Mesothelial cell of epicardium (in vitro differentiated cells): ENCODE data around the gene PLA2R1. TPM values are rescaled to one million over a fixed set of nuclear protein-coding genes. Genes with fewer than 3 reads are reported as not detected.
"Not testable (repeated sequence)": the region's sequence is repeated elsewhere in the genome, so short reads cannot be mapped to it uniquely, and the experiment has no call there.

Experiments used
- DNase-seq, 2 experiments: peaks; one replicate each; pipeline ENCODE4 v3.0.0; 2021; ENCODE audit warnings: low spot score in 2 of 2; ENCODE audit not compliant: unreplicated experiment in 2 of 2
- H3K27ac Mint-ChIP-seq: 2 replicates; pipeline ENCODE4 v1.8.0; 2021; ENCODE audit warnings: mixed read lengths
- H3K27me3 Mint-ChIP-seq: 2 replicates; pipeline ENCODE4 v1.8.0; 2021; ENCODE audit warnings: low read depth, mixed read lengths
- H3K36me3 Mint-ChIP-seq: 2 replicates; pipeline ENCODE4 v1.8.0; 2021; ENCODE audit warnings: mixed read lengths
- H3K4me1 Mint-ChIP-seq: 2 replicates; pipeline ENCODE4 v1.8.0; 2021; ENCODE audit warnings: mixed read lengths
- H3K4me3 Mint-ChIP-seq: 2 replicates; pipeline ENCODE4 v1.8.0; 2021; ENCODE audit warnings: mild to moderate bottlenecking, moderate library complexity, mixed read lengths
- H3K9me3 Mint-ChIP-seq: 2 replicates; pipeline ENCODE4 v1.8.0; 2021; ENCODE audit warnings: mixed read lengths
- CTCF ChIP-seq: fragments of 200-600 bp; sonication (generic); IDR thresholded peaks from one replicate; pipeline ENCODE4 v1.5.0; 2021; ENCODE audit warnings: antibody characterized with exemption; ENCODE audit not compliant: unreplicated experiment
- total RNA-seq: library from RNA; stranded (reverse); gene quantifications from 3 replicates; pipeline ENCODE4 v1.2.1, GENCODE V29; 2021

Gene PLA2R1
- total RNA-seq, 1 donor from 2014 or later, result 14.8 TPM

- peaks cover 28% of the 10 kb centered on the region for H3K4me1 Mint-ChIP-seq
- H3K9me3 Mint-ChIP-seq, result no peaks in the 10 kb centered on the region
- no peak for TF ChIP-seq CTCF
- H3K36me3 Mint-ChIP-seq, result peaks cover 7% of the 10 kb centered on the region
- peak overlapping the region; percentile 63 for H3K27ac Mint-ChIP-seq
- no peak overlapping the region for H3K4me3 Mint-ChIP-seq
- no peak for DNase-seq
- H3K27me3 Mint-ChIP-seq, result no peaks in the 10 kb centered on the region
Observed at GRCh38 chr2:159982842-159983785, 79.3 kb downstream of the PLA2R1 start.

GRCh38 chr2:159982270-159982669, 80.1 kb downstream of the PLA2R1 start:
- DNase-seq, result no peak
- Mint-ChIP-seq H3K36me3 (peaks cover 7% of the 10 kb centered on the region), H3K27ac (peak overlapping the region; percentile 17), H3K4me3 (no peak overlapping the region), H3K9me3 (no peaks in the 10 kb centered on the region), H3K4me1 (peaks cover 20% of the 10 kb centered on the region), H3K27me3 (no peaks in the 10 kb centered on the region)
- no peak for TF ChIP-seq CTCF

GRCh38 chr2:159976527-159977160, 85.8 kb downstream of the PLA2R1 start:
- H3K36me3 Mint-ChIP-seq, result peaks cover 7% of the 10 kb centered on the region
- no peak for TF ChIP-seq CTCF
- H3K4me1 Mint-ChIP-seq, result no peaks in the 10 kb centered on the region
- DNase-seq, result no peak
- H3K9me3 Mint-ChIP-seq, result no peaks in the 10 kb centered on the region
- H3K27me3 Mint-ChIP-seq, result no peaks in the 10 kb centered on the region
- no peak overlapping the region for H3K4me3 Mint-ChIP-seq
- H3K27ac Mint-ChIP-seq, result no peak overlapping the region

- H3K9me3 Mint-ChIP-seq, result no peaks in the 10 kb centered on the region
- no peak overlapping the region for H3K27ac Mint-ChIP-seq
- H3K4me3 Mint-ChIP-seq, result no peak overlapping the region
- peaks cover 7% of the 10 kb centered on the region for H3K36me3 Mint-ChIP-seq
- peaks cover 3% of the 10 kb centered on the region for H3K4me1 Mint-ChIP-seq
- DNase-seq, result no peak
- no peak for TF ChIP-seq CTCF
- H3K27me3 Mint-ChIP-seq, result no peaks in the 10 kb centered on the region
Observed at GRCh38 chr2:159973325-159973724, 89.1 kb downstream of the PLA2R1 start.

DNA sequence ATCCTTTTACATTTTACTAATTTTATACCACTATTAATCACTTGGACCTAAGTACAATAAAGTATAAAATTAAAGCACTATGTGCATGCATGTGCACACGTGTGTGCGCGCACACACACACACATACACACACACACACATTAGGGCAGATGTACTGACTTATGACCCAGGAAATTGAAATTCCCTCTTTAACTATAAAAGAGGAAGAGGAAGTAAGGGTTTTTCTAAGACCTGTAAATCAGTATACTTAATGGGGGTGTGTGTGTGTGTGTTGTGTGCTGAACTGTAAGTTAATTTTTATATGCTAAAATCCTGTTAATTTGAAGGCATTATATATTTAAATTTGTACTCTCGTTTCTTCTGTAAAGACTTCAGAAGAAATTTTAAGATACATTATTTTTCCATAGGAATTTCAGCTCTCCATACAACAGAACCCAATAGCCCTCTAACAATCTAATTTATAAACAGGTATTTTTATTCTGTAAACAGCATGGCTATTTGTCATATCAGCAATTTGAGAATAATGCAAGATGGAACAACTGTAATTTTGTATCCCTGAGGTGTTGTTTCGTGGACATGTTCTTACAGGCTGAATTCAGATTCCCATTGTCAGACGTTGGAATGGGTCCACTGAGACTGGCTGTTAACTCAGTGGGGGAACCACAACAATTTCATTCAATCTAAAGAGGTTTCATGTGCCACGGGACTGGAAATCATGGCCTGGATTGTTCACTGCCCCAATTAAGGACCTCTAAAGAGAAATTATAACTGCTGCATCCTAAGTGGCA, 90.9 kb downstream of the PLA2R1 start:
- Mint-ChIP-seq H3K4me1 (peaks cover 3% of the 10 kb centered on the region), H3K4me3 (no peak overlapping the region), H3K36me3 (peaks cover 7% of the 10 kb centered on the region), H3K9me3 (no peaks in the 10 kb centered on the region), H3K27ac (no peak overlapping the region), H3K27me3 (no peaks in the 10 kb centered on the region)
- DNase-seq, result no peak
- no peak for TF ChIP-seq CTCF

DNA sequence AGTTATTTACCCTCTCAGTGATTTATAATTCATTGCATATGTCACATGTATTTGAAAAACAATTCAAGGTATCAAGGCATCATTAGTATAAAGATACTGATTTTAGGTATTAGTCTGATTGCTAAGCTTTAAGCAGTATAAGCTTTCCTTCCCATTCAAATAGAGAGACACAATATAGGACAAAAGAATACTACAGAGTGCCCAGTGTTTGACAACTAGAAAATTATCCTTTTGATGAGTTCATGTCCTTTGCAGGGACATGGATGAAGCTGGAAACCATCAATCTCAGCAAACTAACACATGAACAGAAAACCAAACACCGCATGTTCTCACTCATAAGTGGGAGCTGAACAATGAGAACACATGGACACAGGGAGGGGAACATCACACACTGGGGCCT, 91.9 kb downstream of the PLA2R1 start:
- H3K9me3 Mint-ChIP-seq, H3K4me1 Mint-ChIP-seq, H3K4me3 Mint-ChIP-seq, H3K36me3 Mint-ChIP-seq, DNase-seq, H3K27me3 Mint-ChIP-seq, H3K27ac Mint-ChIP-seq: not testable (repeated sequence)
